Measurements from ENCODE around the gene ARG1.
"Not testable (repeated sequence)": the region's sequence is repeated elsewhere in the genome, so short reads cannot be mapped to it uniquely, and the experiment has no call there.

The ARG1 gene

GRCh38 chr6:131572686-131573415, at the start of gene ARG1:
ARG1 (plus strand) TSS chr6:131573226; CDS start chr6:131573283, 57 bp downstream.
- no peak for DNase-seq (ENCODE audit: extremely low read depth in 1 of 2, low read depth in 1 of 2)

- DNase-seq (ENCODE audit: extremely low read depth in 1 of 2, low read depth in 1 of 2): no peak
Measured at GRCh38 chr6:131523988-131524673, 48.9 kb upstream of the ARG1 start.

- DNase-seq (ENCODE audit: extremely low read depth in 1 of 2, low read depth in 1 of 2): no peak
Measured at GRCh38 chr6:131524695-131525336, 48.2 kb upstream of the ARG1 start.

- DNase-seq (ENCODE audit: extremely low read depth in 1 of 2, low read depth in 1 of 2): not testable (repeated sequence)
Measured at GRCh38 chr6:131530936-131531335, 42.1 kb upstream of the ARG1 start.

GRCh38 chr6:131531681-131532080, 41.3 kb upstream of the ARG1 start:
- not testable (repeated sequence) for DNase-seq (ENCODE audit: extremely low read depth in 1 of 2, low read depth in 1 of 2)

- DNase-seq (ENCODE audit: extremely low read depth in 1 of 2, low read depth in 1 of 2): no peak
Measured at GRCh38 chr6:131532580-131533039, 40.4 kb upstream of the ARG1 start.

GRCh38 chr6:131538615-131539014, 34.4 kb upstream of the ARG1 start:
- not testable (repeated sequence) for DNase-seq (ENCODE audit: extremely low read depth in 1 of 2, low read depth in 1 of 2)

- no peak for DNase-seq (ENCODE audit: extremely low read depth in 1 of 2, low read depth in 1 of 2)
Measured at GRCh38 chr6:131545317-131545716, 27.7 kb upstream of the ARG1 start.

GRCh38 chr6:131547488-131547887, 25.5 kb upstream of the ARG1 start:
- no peak for DNase-seq (ENCODE audit: extremely low read depth in 1 of 2, low read depth in 1 of 2)

GRCh38 chr6:131548441-131548840, 24.6 kb upstream of the ARG1 start:
- DNase-seq (ENCODE audit: extremely low read depth in 1 of 2, low read depth in 1 of 2): no peak

GRCh38 chr6:131549811-131550210, 23.2 kb upstream of the ARG1 start:
- no peak for DNase-seq (ENCODE audit: extremely low read depth in 1 of 2, low read depth in 1 of 2)

GRCh38 chr6:131551902-131552301, 21.1 kb upstream of the ARG1 start:
- DNase-seq (ENCODE audit: extremely low read depth in 1 of 2, low read depth in 1 of 2): no peak

GRCh38 chr6:131552572-131552971, 20.5 kb upstream of the ARG1 start:
- no peak for DNase-seq (ENCODE audit: extremely low read depth in 1 of 2, low read depth in 1 of 2)

GRCh38 chr6:131555992-131556391, 17.0 kb upstream of the ARG1 start:
- DNase-seq (ENCODE audit: extremely low read depth in 1 of 2, low read depth in 1 of 2): no peak

GRCh38 chr6:131558922-131559321, 14.1 kb upstream of the ARG1 start:
- no peak for DNase-seq (ENCODE audit: extremely low read depth in 1 of 2, low read depth in 1 of 2)

GRCh38 chr6:131561925-131562707, 10.9 kb upstream of the ARG1 start:
- DNase-seq (ENCODE audit: extremely low read depth in 1 of 2, low read depth in 1 of 2): no peak

- DNase-seq (ENCODE audit: extremely low read depth in 1 of 2, low read depth in 1 of 2): no peak
Measured at GRCh38 chr6:131565056-131565455, 8.0 kb upstream of the ARG1 start.

GRCh38 chr6:131568726-131569125, 4.3 kb upstream of the ARG1 start:
- no peak for DNase-seq (ENCODE audit: extremely low read depth in 1 of 2, low read depth in 1 of 2)

GRCh38 chr6:131574133-131574532, 1.1 kb downstream of the ARG1 start:
- no peak for DNase-seq (ENCODE audit: extremely low read depth in 1 of 2, low read depth in 1 of 2)

- no peak for DNase-seq (ENCODE audit: extremely low read depth in 1 of 2, low read depth in 1 of 2)
Measured at GRCh38 chr6:131574686-131575085, 1.7 kb downstream of the ARG1 start.

Data from activated CD8-positive, alpha-beta memory T cell treated with anti-CD3 and anti-CD28 coated beads for 1 hour (primary cell).